NB4 (cell line): Measurements from ENCODE around the gene GALNT11.

Source experiments
- DNase-seq: peaks from one replicate; pipeline ENCODE4 v3.0.0; 2010; ENCODE audit warnings: low read depth
- H3K4me3 ChIP-seq: one replicate; pipeline ENCODE4 v1.5.1; 2011; ENCODE audit warnings: mild to moderate bottlenecking, low read depth, low read length, moderate library complexity
- MYC ChIP-seq: IDR thresholded peaks from 2 replicates; pipeline ENCODE4 v1.6.1; 2011; ENCODE audit warnings: low read depth, low read length
- POLR2A ChIP-seq: IDR thresholded peaks from 2 replicates; pipeline ENCODE4 v1.6.1; 2011; ENCODE audit warnings: mild to moderate bottlenecking; ENCODE audit not compliant: insufficient read length; ENCODE audit errors: extremely low read depth
- TF ChIP-seq, protein P1 (sequence below): IDR thresholded peaks from one replicate; pipeline ENCODE4 v1.5.1; 2012; ENCODE audit warnings: low read depth, low read length
- TF ChIP-seq, protein P2 (sequence below): IDR thresholded peaks from 2 replicates; pipeline ENCODE4 v1.6.1; 2011; ENCODE audit warnings: low read depth, low read length

The GALNT11 gene

DNA sequence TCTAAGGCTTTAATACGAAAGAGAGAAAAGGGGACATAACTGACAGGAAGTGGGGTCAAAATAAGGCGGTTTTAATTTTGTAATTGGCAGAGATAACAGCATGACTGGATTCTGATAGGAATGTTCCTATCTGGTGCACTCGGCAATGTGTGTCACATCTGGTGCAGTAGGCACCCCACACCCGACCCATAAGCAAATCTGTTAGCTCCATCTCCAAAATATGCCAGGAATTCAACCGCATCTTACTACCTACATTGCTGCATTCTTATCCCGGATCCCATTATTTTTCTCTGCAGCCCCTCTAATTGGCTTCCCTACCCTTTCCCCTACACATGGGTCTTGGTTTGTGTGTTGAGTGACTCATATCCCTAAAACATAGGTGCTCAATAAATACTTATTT lies 19.1 kb upstream of the GALNT11 start:
- no peak overlapping the region for H3K4me3 ChIP-seq
- TF ChIP-seq, protein P1, sequence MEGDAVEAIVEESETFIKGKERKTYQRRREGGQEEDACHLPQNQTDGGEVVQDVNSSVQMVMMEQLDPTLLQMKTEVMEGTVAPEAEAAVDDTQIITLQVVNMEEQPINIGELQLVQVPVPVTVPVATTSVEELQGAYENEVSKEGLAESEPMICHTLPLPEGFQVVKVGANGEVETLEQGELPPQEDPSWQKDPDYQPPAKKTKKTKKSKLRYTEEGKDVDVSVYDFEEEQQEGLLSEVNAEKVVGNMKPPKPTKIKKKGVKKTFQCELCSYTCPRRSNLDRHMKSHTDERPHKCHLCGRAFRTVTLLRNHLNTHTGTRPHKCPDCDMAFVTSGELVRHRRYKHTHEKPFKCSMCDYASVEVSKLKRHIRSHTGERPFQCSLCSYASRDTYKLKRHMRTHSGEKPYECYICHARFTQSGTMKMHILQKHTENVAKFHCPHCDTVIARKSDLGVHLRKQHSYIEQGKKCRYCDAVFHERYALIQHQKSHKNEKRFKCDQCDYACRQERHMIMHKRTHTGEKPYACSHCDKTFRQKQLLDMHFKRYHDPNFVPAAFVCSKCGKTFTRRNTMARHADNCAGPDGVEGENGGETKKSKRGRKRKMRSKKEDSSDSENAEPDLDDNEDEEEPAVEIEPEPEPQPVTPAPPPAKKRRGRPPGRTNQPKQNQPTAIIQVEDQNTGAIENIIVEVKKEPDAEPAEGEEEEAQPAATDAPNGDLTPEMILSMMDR: no peak
- TF ChIP-seq MYC (no peak), POLR2A (no peak)
- TF ChIP-seq, protein P2, sequence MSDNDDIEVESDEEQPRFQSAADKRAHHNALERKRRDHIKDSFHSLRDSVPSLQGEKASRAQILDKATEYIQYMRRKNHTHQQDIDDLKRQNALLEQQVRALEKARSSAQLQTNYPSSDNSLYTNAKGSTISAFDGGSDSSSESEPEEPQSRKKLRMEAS: no peak
- no peak for DNase-seq

DNA sequence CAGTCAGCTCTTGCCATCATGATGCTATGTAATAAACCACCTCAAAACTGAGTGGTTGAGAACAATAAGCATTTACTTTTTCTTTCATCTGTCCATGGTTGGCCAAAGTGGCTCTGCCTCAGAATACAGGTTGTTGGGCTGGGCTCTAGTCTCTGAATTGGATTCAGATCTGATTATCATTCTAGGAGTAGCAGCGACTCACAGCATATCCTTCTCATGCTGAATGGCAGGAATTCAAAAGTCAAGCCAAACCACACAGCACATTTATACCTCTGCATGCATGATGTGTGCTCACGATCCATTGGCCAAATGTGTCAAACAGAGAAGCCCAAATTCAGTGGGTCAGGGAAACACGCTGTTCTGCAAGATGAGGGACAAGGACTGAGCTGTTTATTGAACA lies 13.6 kb upstream of the GALNT11 start:
- TF ChIP-seq, protein P1: no peak
- TF ChIP-seq, protein P2: no peak
- TF ChIP-seq MYC: no peak
- no peak for TF ChIP-seq POLR2A
- H3K4me3 ChIP-seq: no peak overlapping the region
- no peak for DNase-seq

DNA sequence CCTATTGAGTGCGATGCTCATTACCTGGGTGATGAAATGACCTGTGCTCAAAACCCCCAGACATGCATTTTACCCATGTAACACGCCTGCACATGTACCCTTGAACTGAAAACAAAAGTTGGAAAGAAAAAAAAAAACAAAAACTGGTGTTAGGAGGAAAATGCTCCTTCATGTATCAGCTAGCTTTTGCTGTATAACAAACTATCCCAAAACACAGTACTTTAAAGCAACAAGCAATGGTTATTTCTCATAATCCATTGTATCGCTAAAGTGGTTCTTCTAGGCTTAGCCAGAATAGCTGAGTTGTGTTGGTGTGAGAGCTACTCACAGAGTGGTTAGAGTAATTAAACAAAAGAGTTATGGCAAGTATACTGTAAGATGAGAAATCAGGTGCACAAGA lies 12.2 kb upstream of the GALNT11 start:
- no peak for DNase-seq
- no peak overlapping the region for H3K4me3 ChIP-seq
- TF ChIP-seq, protein P1: no peak
- TF ChIP-seq MYC: no peak
- no peak for TF ChIP-seq POLR2A
- TF ChIP-seq, protein P2: no peak

DNA sequence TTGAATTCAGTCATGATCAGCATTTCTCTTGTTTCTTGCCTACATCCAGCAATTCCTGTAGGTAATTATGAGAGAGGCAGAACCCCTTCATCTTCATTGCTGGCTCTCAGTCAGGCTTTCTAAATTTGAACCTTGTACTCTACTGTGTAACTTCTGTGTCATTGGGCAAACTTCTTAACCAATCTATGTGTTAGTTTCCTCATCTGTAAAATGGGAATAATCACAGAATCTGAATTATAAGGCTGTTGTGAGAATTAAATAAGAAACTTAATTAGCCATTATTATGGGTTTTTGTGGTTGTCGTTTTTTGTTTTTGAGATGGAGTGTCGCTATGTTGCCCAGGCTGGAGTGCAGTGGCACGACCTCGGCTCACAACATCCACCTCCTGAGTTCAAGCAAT lies 11.5 kb upstream of the GALNT11 start:
- TF ChIP-seq, protein P1: no peak
- TF ChIP-seq POLR2A (no peak), MYC (no peak)
- TF ChIP-seq, protein P2: no peak
- no peak overlapping the region for H3K4me3 ChIP-seq

DNA sequence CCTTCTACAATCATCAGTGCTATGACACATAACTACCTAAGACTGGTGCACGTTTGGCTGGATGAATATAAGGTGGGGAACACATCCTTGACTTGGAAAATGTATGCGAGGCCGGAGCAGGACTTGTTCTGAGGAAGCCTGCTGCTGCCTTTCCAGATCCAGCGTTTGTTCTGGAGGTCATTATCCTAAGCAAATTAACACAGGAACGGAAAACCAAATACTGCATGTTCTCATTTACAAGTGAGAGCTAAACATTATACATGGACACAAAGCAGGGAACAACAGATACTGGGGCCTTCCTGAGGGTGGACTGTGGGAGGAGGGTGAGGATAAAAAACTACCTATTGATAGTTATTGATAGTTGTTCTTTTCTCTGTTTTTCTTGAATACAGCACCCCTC lies 10.8 kb upstream of the GALNT11 start:
- no peak overlapping the region for H3K4me3 ChIP-seq
- no peak for DNase-seq
- TF ChIP-seq, protein P2: no peak
- no peak for TF ChIP-seq MYC
- TF ChIP-seq, protein P1: no peak
- TF ChIP-seq POLR2A: no peak

More for the DNA sequence above, 11.5 kb upstream of the GALNT11 start:
- no peak for DNase-seq

DNA sequence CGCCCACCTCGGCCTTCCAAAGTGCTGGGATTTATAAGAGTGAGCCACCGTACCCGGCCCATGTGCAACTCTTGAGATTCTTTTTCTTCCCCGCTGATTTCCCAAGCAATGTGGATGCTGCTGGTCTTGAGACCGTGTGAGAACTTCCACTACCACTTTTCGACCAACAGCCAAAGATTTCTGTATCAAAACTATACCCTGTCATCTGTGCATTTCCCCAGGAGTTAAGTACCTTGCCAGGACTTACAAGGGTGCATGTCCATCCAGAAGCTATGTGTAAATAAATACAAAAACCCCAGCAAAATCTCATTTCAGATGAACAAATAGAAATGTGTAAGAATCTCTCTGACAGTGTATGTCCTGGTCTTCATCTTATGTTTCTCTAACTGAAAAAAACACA lies 9.9 kb upstream of the GALNT11 start:
- DNase-seq: no peak
- TF ChIP-seq POLR2A (no peak), MYC (no peak)
- TF ChIP-seq, protein P2: no peak
- TF ChIP-seq, protein P1: no peak
- no peak overlapping the region for H3K4me3 ChIP-seq
